H9 (cell line): ENCODE measurements around the gene CCS. TPM values are rescaled to one million over a fixed set of nuclear protein-coding genes. Genes with fewer than 3 reads are reported as not detected.

Experiments
- DNase-seq: peaks from one replicate; pipeline ENCODE4 v3.0.0-alpha.2; 2017
- H2AFZ ChIP-seq: one replicate; pipeline ENCODE4 v1.6.1; 2013; ENCODE audit warnings: mild to moderate bottlenecking, low read length, control low read depth, moderate library complexity
- H2AK5ac ChIP-seq: 2 replicates; pipeline ENCODE4 v1.6.1; 2013; ENCODE audit warnings: low read length, control low read depth, mixed read lengths; ENCODE audit not compliant: insufficient read length
- H2BK120ac ChIP-seq: one replicate; pipeline ENCODE4 v1.6.1; 2013; ENCODE audit warnings: low read depth, mild to moderate bottlenecking, low read length, control low read depth, inconsistent platforms; ENCODE audit not compliant: poor library complexity, severe bottlenecking
- H2BK12ac ChIP-seq: 2 replicates; pipeline ENCODE4 v1.6.1; 2013; ENCODE audit warnings: low read length, control low read depth, mixed read lengths, low read depth; ENCODE audit not compliant: insufficient read length
- H2BK15ac ChIP-seq: 2 replicates; pipeline ENCODE4 v1.6.1; 2013; ENCODE audit warnings: low read depth, low read length, control low read depth
- H2BK20ac ChIP-seq: one replicate; pipeline ENCODE4 v1.6.1; 2013; ENCODE audit warnings: low read depth, mild to moderate bottlenecking, low read length, control low read depth, inconsistent platforms; ENCODE audit not compliant: poor library complexity, severe bottlenecking
- H2BK5ac ChIP-seq: 2 replicates; pipeline ENCODE4 v1.6.1; 2013; ENCODE audit warnings: low read length, control low read depth, mixed read lengths; ENCODE audit not compliant: insufficient read length
- H3K14ac ChIP-seq: 2 replicates; pipeline ENCODE4 v1.6.1; 2013; ENCODE audit warnings: low read length, control low read depth; ENCODE audit not compliant: insufficient read depth
- H3K18ac ChIP-seq: 2 replicates; pipeline ENCODE4 v1.6.1; 2013; ENCODE audit warnings: low read depth, mild to moderate bottlenecking, mixed read lengths, low read length, control low read depth; ENCODE audit not compliant: insufficient read length
- H3K23ac ChIP-seq: 2 replicates; pipeline ENCODE4 v1.6.1; 2013; ENCODE audit warnings: low read length, control low read depth, mixed read lengths, low read depth; ENCODE audit not compliant: insufficient read length
- H3K23me2 ChIP-seq: 2 replicates; pipeline ENCODE4 v1.6.1; 2013; ENCODE audit warnings: low read depth, mild to moderate bottlenecking, mixed read lengths, low read length, control low read depth; ENCODE audit not compliant: insufficient read length, poor library complexity, severe bottlenecking
- H3K27ac ChIP-seq: 2 replicates; pipeline ENCODE4 v1.5.1; 2013; ENCODE audit warnings: low read length, control low read depth, mixed read lengths, low read depth; ENCODE audit not compliant: insufficient read length
- H3K27me3 ChIP-seq: 2 replicates; pipeline ENCODE4 v1.6.1; 2013; ENCODE audit warnings: low read length, control low read depth, inconsistent platforms; ENCODE audit not compliant: insufficient read depth
- H3K4ac ChIP-seq: 2 replicates; pipeline ENCODE4 v1.6.1; 2013; ENCODE audit warnings: low read depth, mild to moderate bottlenecking, control low read depth, inconsistent platforms, low read length, moderate library complexity
- H3K4me1 ChIP-seq: 2 replicates; pipeline ENCODE4 v1.6.1; 2013; ENCODE audit warnings: low read length, control low read depth, inconsistent platforms; ENCODE audit not compliant: insufficient read depth
- H3K4me2 ChIP-seq: 2 replicates; pipeline ENCODE4 v1.6.1; 2013; ENCODE audit warnings: low read length, control low read depth, mixed read lengths; ENCODE audit not compliant: insufficient read length, insufficient read depth
- H3K56ac ChIP-seq: 2 replicates; pipeline ENCODE4 v1.6.1; 2013; ENCODE audit warnings: low read depth, mild to moderate bottlenecking, mixed read lengths, low read length, control low read depth; ENCODE audit not compliant: insufficient read length
- H3K79me1 ChIP-seq: 2 replicates; pipeline ENCODE4 v1.6.1; 2013; ENCODE audit warnings: low read depth, mild to moderate bottlenecking, moderate library complexity, low read length, control low read depth, inconsistent platforms; ENCODE audit not compliant: insufficient read depth, poor library complexity, severe bottlenecking
- H3K79me2 ChIP-seq: 2 replicates; pipeline ENCODE4 v1.6.1; 2013; ENCODE audit warnings: low read length, control low read depth, inconsistent platforms; ENCODE audit not compliant: insufficient read depth
- H3K9ac ChIP-seq: 2 replicates; pipeline ENCODE4 v1.6.1; 2013; ENCODE audit warnings: low read length, control low read depth, mixed read lengths; ENCODE audit not compliant: insufficient read length; ENCODE audit errors: extremely low read depth
- H3K9me3 ChIP-seq: one replicate; pipeline ENCODE4 v1.6.1; 2013; ENCODE audit warnings: low read depth, low read length, inconsistent platforms; ENCODE audit not compliant: control insufficient read depth
- H3T11ph ChIP-seq: one replicate; pipeline ENCODE4 v1.6.1; 2013; ENCODE audit warnings: mild to moderate bottlenecking, low read length, control low read depth, inconsistent platforms
- H4K20me1 ChIP-seq: one replicate; pipeline ENCODE4 v1.6.1; 2013; ENCODE audit not compliant: control insufficient read depth, insufficient read length, insufficient read depth
- H4K5ac ChIP-seq: 2 replicates; pipeline ENCODE4 v1.6.1; 2013; ENCODE audit warnings: low read depth, mild to moderate bottlenecking, mixed read lengths, low read length, control low read depth; ENCODE audit not compliant: insufficient read length
- H4K8ac ChIP-seq: replicated peaks from 2 replicates; pipeline ENCODE4 v1.6.1; 2013; ENCODE audit warnings: low read length, control low read depth, mixed read lengths, low read depth; ENCODE audit not compliant: insufficient read length
- H4K91ac ChIP-seq: 2 replicates; pipeline ENCODE4 v1.6.1; 2013; ENCODE audit warnings: low read depth, mild to moderate bottlenecking, moderate library complexity, mixed read lengths, low read length, control low read depth; ENCODE audit not compliant: insufficient read length
- H3K27ac Mint-ChIP-seq, 3 experiments: 2 replicates in 2 of 3; 3 replicates in 1 of 3; pipeline ENCODE4 v1.8.0; 2020 to 2021; ENCODE audit warnings: mixed read lengths in 3 of 3, mild to moderate bottlenecking in 1 of 3, moderate library complexity in 1 of 3
- H3K27me3 Mint-ChIP-seq: 2 replicates; pipeline ENCODE4 v1.8.0; 2021; ENCODE audit warnings: low read depth, mild to moderate bottlenecking, moderate library complexity, mixed read lengths
- H3K36me3 Mint-ChIP-seq, 3 experiments: 2 replicates in 2 of 3; 3 replicates in 1 of 3; pipeline ENCODE4 v1.8.0; 2020 to 2021; ENCODE audit warnings: low read depth in 3 of 3, mixed read lengths in 3 of 3; ENCODE audit not compliant: insufficient read depth in 1 of 3
- H3K4me1 Mint-ChIP-seq, 2 experiments: 2 replicates each; pipeline ENCODE4 v1.8.0; 2020; ENCODE audit warnings: mixed read lengths in 2 of 2
- H3K4me3 Mint-ChIP-seq, 2 experiments: 2 replicates in 1 of 2; 3 replicates in 1 of 2; pipeline ENCODE4 v1.8.0; 2020 to 2021; ENCODE audit warnings: mild to moderate bottlenecking in 2 of 2, mixed read lengths in 2 of 2, moderate library complexity in 1 of 2
- H3K9me3 Mint-ChIP-seq, 2 experiments: 2 replicates in 1 of 2; 3 replicates in 1 of 2; pipeline ENCODE4 v1.8.0; 2020; ENCODE audit warnings: mild to moderate bottlenecking in 2 of 2, mixed read lengths in 2 of 2, moderate library complexity in 1 of 2
- WGBS: extraction: QIAGEN DNeasy Blood & Tissue Kit; methylation state at CpG from one replicate; pipeline ENCODE4 v1.1.7; 2013; ENCODE audit warnings: missing lambda C conversion rate, low lambda C conversion rate, mixed read lengths; ENCODE audit not compliant: insufficient read length; ENCODE audit errors: extremely low coverage; 5-methylcytosine and 5-hydroxymethylcytosine counted together
- total RNA-seq: library from RNA; stranded (reverse); gene quantifications from 2 replicates; pipeline ENCODE4 v1.2.1, GENCODE V29; 2021
- TF ChIP-seq, protein P1 (sequence below): fragments of 200-600 bp; sonication (generic); conservative IDR thresholded peaks from 3 replicates; pipeline ENCODE4 v1.8.0; 2021; ENCODE audit warnings: antibody characterized with exemption, mild to moderate bottlenecking

CCS gene
- total RNA-seq, 1 experiment from 2014 or later: 61.1 TPM

DNA sequence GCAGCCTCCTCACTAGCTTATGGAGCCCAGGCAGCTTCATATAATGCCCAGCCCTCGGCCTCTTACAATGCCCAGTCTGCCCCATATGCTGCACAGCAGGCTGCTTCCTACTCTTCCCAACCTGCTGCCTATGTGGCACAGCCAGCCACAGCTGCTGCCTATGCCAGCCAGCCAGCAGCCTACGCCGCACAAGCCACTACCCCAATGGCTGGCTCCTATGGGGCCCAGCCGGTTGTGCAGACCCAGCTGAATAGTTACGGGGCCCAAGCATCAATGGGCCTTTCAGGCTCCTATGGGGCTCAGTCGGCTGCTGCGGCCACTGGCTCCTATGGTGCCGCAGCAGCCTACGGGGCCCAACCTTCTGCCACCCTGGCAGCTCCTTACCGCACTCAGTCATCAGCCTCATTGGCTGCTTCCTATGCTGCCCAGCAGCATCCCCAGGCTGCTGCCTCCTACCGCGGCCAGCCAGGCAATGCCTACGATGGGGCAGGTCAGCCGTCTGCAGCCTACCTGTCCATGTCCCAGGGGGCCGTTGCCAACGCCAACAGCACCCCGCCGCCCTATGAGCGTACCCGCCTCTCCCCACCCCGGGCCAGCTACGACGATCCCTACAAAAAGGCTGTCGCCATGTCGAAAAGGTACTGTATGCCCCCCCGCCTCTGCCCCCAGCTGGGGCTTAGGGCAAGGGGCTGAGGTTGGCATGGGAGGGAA is 32.2 kb downstream of the CCS start:
- no peak overlapping the region; a peak in 1 of 7 replicates for H3K27ac Mint-ChIP-seq
- TF ChIP-seq, protein P1, sequence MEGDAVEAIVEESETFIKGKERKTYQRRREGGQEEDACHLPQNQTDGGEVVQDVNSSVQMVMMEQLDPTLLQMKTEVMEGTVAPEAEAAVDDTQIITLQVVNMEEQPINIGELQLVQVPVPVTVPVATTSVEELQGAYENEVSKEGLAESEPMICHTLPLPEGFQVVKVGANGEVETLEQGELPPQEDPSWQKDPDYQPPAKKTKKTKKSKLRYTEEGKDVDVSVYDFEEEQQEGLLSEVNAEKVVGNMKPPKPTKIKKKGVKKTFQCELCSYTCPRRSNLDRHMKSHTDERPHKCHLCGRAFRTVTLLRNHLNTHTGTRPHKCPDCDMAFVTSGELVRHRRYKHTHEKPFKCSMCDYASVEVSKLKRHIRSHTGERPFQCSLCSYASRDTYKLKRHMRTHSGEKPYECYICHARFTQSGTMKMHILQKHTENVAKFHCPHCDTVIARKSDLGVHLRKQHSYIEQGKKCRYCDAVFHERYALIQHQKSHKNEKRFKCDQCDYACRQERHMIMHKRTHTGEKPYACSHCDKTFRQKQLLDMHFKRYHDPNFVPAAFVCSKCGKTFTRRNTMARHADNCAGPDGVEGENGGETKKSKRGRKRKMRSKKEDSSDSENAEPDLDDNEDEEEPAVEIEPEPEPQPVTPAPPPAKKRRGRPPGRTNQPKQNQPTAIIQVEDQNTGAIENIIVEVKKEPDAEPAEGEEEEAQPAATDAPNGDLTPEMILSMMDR: no peak
- Histone ChIP-seq H4K91ac (no peak overlapping the region), H3K27me3 (no peaks in the 10 kb centered on the region), H3K18ac (no peak overlapping the region), H2BK15ac (no peak overlapping the region), H4K5ac (no peak overlapping the region), H2BK12ac (no peak overlapping the region), H3K9ac (no peak overlapping the region), H4K20me1 (peaks cover 4% of the 10 kb centered on the region), H3K4me1 (no peaks in the 10 kb centered on the region), H2BK120ac (no peak overlapping the region), H3T11ph (no peak overlapping the region), H2BK20ac (no peak overlapping the region), H3K56ac (no peak overlapping the region), H2BK5ac (no peak overlapping the region), H3K4ac (no peak overlapping the region), H4K8ac (no peak overlapping the region), H3K23me2 (no peaks in the 10 kb centered on the region), H3K14ac (no peak overlapping the region), H2AFZ (no peak overlapping the region), H2AK5ac (no peak overlapping the region), H3K79me2 (peaks cover 72% of the 10 kb centered on the region; the same call in 1 of the 2 replicates), H3K4me2 (no peak overlapping the region), H3K27ac (no peak overlapping the region), H3K9me3 (no peaks in the 10 kb centered on the region), H3K23ac (no peak overlapping the region), H3K79me1 (peaks cover 12% of the 10 kb centered on the region)
- peaks cover 64 to 96% (median 86%) of the 10 kb centered on the region in 3 experiments for H3K36me3 Mint-ChIP-seq
- H3K4me3 Mint-ChIP-seq: no peak overlapping the region
- no peaks in the 10 kb centered on the region for H3K27me3 Mint-ChIP-seq
- peaks cover 14 to 17% of the 10 kb centered on the region in 2 experiments for H3K4me1 Mint-ChIP-seq
- no peak for DNase-seq
- no peaks in the 10 kb centered on the region; a peak in 1 of 5 replicates for H3K9me3 Mint-ChIP-seq
- no CpG with 5 or more reads among the region's 26 CpGs for WGBS
